Measurements from ENCODE around the gene HOXC10. TPM values are rescaled to one million over a fixed set of nuclear protein-coding genes. Genes with fewer than 3 reads are reported as not detected.

HOXC10 gene
- total and polyA plus RNA-seq, 7 donors = not detected

GRCh38 chr12:53980802-53981496, 4.0 kb upstream of the HOXC10 start:
- 29 to 51% methylated on average over 15 of the region's 15 CpGs for WGBS, 2 donors
- Histone ChIP-seq H3K4me1 (peaks cover 0 to 20% (median 18%) of the 10 kb centered on the region in 4 donors), H3K27ac (no peak overlapping the region), H3K9me3 (no peaks in the 10 kb centered on the region), H3K27me3 (peaks cover 78 to 100% (median 99%) of the 10 kb centered on the region in 3 donors), H3K36me3 (no peaks in the 10 kb centered on the region), H3K4me3 (no peak overlapping the region)
- TF ChIP-seq EP300 (IDR thresholded peaks at IDR 0.05) = no peak
- no peak for TF ChIP-seq CTCF (IDR thresholded peaks at IDR 0.05)
- TF ChIP-seq POLR2AphosphoS5 (IDR thresholded peaks at IDR 0.05) = no peak
- no peak for TF ChIP-seq POLR2A (IDR thresholded peaks at IDR 0.05)
- DNase-seq = no peak
- intact Hi-C loops (cut with DNase I) = no loop called here

GRCh38 chr12:53981634-53982565, 3.0 kb upstream of the HOXC10 start:
- Histone ChIP-seq H3K27ac (no peak overlapping the region), H3K4me3 (no peak overlapping the region), H3K36me3 (no peaks in the 10 kb centered on the region), H3K4me1 (peaks cover 0 to 26% (median 21%) of the 10 kb centered on the region in 4 donors), H3K27me3 (peaks cover 78 to 100% (median 99%) of the 10 kb centered on the region in 3 donors), H3K9me3 (no peaks in the 10 kb centered on the region)
- DNase-seq = no peak
- WGBS, 2 donors = 18 to 35% methylated on average over 30 of the region's 30 CpGs
- intact Hi-C loops (cut with DNase I) = no loop called here
- no peak for TF ChIP-seq EP300 (IDR thresholded peaks at IDR 0.05)
- no peak for TF ChIP-seq POLR2A (IDR thresholded peaks at IDR 0.05)
- TF ChIP-seq POLR2AphosphoS5 (IDR thresholded peaks at IDR 0.05) = no peak
- no peak for TF ChIP-seq CTCF (IDR thresholded peaks at IDR 0.05)

GRCh38 chr12:53982648-53983567, 2.0 kb upstream of the HOXC10 start:
- Histone ChIP-seq H3K27ac (no peak overlapping the region), H3K9me3 (no peaks in the 10 kb centered on the region), H3K36me3 (no peaks in the 10 kb centered on the region), H3K4me3 (no peak overlapping the region), H3K27me3 (peaks cover 75 to 100% (median 99%) of the 10 kb centered on the region in 3 donors), H3K4me1 (peaks cover 0 to 26% (median 21%) of the 10 kb centered on the region in 4 donors)
- intact Hi-C loops (cut with DNase I) = no loop called here
- TF ChIP-seq CTCF (IDR thresholded peaks at IDR 0.05) (no peak), POLR2AphosphoS5 (IDR thresholded peaks at IDR 0.05) (no peak), EP300 (IDR thresholded peaks at IDR 0.05) (no peak)
- no peak for DNase-seq
- 10 to 16% methylated on average over 26 of the region's 26 CpGs for WGBS, 2 donors

GRCh38 chr12:53983568-53983949, 1.4 kb upstream of the HOXC10 start:
- H3K9me3 ChIP-seq = no peaks in the 10 kb centered on the region
- 4 to 13% methylated on average over 17 of the region's 17 CpGs for WGBS, 2 donors
- TF ChIP-seq CTCF (IDR thresholded peaks at IDR 0.05) (no peak), POLR2AphosphoS5 (IDR thresholded peaks at IDR 0.05) (no peak), POLR2A (IDR thresholded peaks at IDR 0.05) (no peak), EP300 (IDR thresholded peaks at IDR 0.05) (no peak)
- no peak for DNase-seq
- H3K27me3 ChIP-seq = peaks cover 77 to 100% (median 99%) of the 10 kb centered on the region in 3 donors
- no peaks in the 10 kb centered on the region for H3K36me3 ChIP-seq
- H3K4me3 ChIP-seq = no peak overlapping the region
- intact Hi-C loops (cut with DNase I) = no loop called here
- peaks cover 0 to 26% (median 21%) of the 10 kb centered on the region in 4 donors for H3K4me1 ChIP-seq
- H3K27ac ChIP-seq = no peak overlapping the region
